Breast epithelium (tissue), 4 donors: ENCODE results near the gene PHYKPL. TPM values are rescaled to one million over a fixed set of nuclear protein-coding genes. Genes with fewer than 3 reads are reported as not detected.

Experiments used
- DNase-seq, 2 donors: peaks; one replicate each; pipeline ENCODE4 v3.0.0-alpha.2; 2019; ENCODE audit warnings: low spot score in 2 of 2
- H3K27ac ChIP-seq, 2 donors: fragments of 200-600 bp; sonication (generic) in 1 of 2; one replicate each; pipeline ENCODE4 v1.5.1; 2016 to 2019; ENCODE audit warnings: mild to moderate bottlenecking in 1 of 2
- H3K27me3 ChIP-seq, 2 donors: fragments of 200-600 bp; sonication (generic) in 1 of 2; one replicate each; pipeline versions ENCODE4 v1.5.1 to v1.6.0; 2017 to 2019; ENCODE audit warnings: control low read depth in 1 of 2, mild to moderate bottlenecking in 1 of 2
- H3K36me3 ChIP-seq: fragments of 200-600 bp; one replicate; pipeline ENCODE4 v1.5.1; 2019
- H3K4me1 ChIP-seq, 2 donors: fragments of 200-600 bp; sonication (generic); one replicate each; pipeline ENCODE4 v1.5.1; 2016 to 2019; ENCODE audit warnings: control low read depth in 1 of 2
- H3K4me3 ChIP-seq, 3 donors: fragments of 200-600 bp; sonication (generic); 1 replicate in 2 of 3; 2 replicates in 1 of 3; pipeline ENCODE4 v1.5.1; 2016 to 2019; ENCODE audit warnings: mild to moderate bottlenecking in 3 of 3, moderate library complexity in 2 of 3
- H3K9me3 ChIP-seq, 2 donors: fragments of 200-600 bp; sonication (generic) in 1 of 2; one replicate each; pipeline ENCODE4 v1.5.1; 2016 to 2019; ENCODE audit warnings: control low read depth in 1 of 2
- POLR2A ChIP-seq: fragments of 450-650 bp; IDR thresholded peaks from one replicate; pipeline ENCODE4 v1.6.1; 2016; ENCODE audit warnings: antibody characterized with exemption, mild to moderate bottlenecking, moderate library complexity
- POLR2AphosphoS5 ChIP-seq, 3 donors: sonication (generic); formaldehyde crosslinking; IDR thresholded peaks; one replicate each; pipeline ENCODE4 v1.6.1; 2017; ENCODE audit warnings: antibody characterized with exemption in 3 of 3
- intact Hi-C: fragments of 100-400 bp; cut with DNase I; formaldehyde crosslinking; loops from one replicate; pipeline ENCODE4 v1.15.1; 2023; ENCODE audit warnings: low total_unique reads
- total RNA-seq, 3 donors: library from RNA; depleted of rRNA; stranded (reverse); fragments of >200 nt; gene quantifications; one replicate each; pipeline ENCODE4 v1.1.0, GENCODE V29; 2016
- TF ChIP-seq, protein P1 (sequence below), 3 donors: fragments of 450-650 bp; IDR thresholded peaks; one replicate each; pipeline ENCODE4 v1.5.1; 2016 to 2017; ENCODE audit warnings: antibody characterized with exemption in 3 of 3, mild to moderate bottlenecking in 3 of 3, moderate library complexity in 3 of 3

PHYKPL gene
- total RNA-seq, 3 donors from 2014 or later: 63.4 to 94.1 (median 77.7) TPM

GRCh38 chr5:178227929-178228328, 4.7 kb downstream of the PHYKPL start:
- intact Hi-C loops: no loop called here
- Histone ChIP-seq H3K4me3 (no peak overlapping the region), H3K27me3 (no peaks in the 10 kb centered on the region), H3K36me3 (peaks cover 5% of the 10 kb centered on the region), H3K4me1 (peaks cover 8 to 9% of the 10 kb centered on the region in 2 donors), H3K9me3 (no peaks in the 10 kb centered on the region), H3K27ac (no peak overlapping the region)
- TF ChIP-seq, protein P1, sequence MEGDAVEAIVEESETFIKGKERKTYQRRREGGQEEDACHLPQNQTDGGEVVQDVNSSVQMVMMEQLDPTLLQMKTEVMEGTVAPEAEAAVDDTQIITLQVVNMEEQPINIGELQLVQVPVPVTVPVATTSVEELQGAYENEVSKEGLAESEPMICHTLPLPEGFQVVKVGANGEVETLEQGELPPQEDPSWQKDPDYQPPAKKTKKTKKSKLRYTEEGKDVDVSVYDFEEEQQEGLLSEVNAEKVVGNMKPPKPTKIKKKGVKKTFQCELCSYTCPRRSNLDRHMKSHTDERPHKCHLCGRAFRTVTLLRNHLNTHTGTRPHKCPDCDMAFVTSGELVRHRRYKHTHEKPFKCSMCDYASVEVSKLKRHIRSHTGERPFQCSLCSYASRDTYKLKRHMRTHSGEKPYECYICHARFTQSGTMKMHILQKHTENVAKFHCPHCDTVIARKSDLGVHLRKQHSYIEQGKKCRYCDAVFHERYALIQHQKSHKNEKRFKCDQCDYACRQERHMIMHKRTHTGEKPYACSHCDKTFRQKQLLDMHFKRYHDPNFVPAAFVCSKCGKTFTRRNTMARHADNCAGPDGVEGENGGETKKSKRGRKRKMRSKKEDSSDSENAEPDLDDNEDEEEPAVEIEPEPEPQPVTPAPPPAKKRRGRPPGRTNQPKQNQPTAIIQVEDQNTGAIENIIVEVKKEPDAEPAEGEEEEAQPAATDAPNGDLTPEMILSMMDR (IDR thresholded peaks at IDR 0.05): no peak
- no peak for TF ChIP-seq POLR2AphosphoS5 (IDR thresholded peaks at IDR 0.05)
- no peak for DNase-seq

- intact Hi-C loops: no loop called here
- H3K27me3 ChIP-seq: no peaks in the 10 kb centered on the region
- H3K36me3 ChIP-seq: peaks cover 5% of the 10 kb centered on the region
- no peaks in the 10 kb centered on the region for H3K9me3 ChIP-seq
- TF ChIP-seq, protein P1 (IDR thresholded peaks at IDR 0.05): no peak
- no peak for TF ChIP-seq POLR2AphosphoS5 (IDR thresholded peaks at IDR 0.05)
- no peak for TF ChIP-seq POLR2A
- peaks cover 8 to 9% of the 10 kb centered on the region in 2 donors for H3K4me1 ChIP-seq
- H3K27ac ChIP-seq: no peak overlapping the region
- H3K4me3 ChIP-seq: no peak overlapping the region
- DNase-seq: no peak
Measured at GRCh38 chr5:178227138-178227659, 5.4 kb downstream of the PHYKPL start.

- Histone ChIP-seq H3K36me3 (peaks cover 5% of the 10 kb centered on the region), H3K27me3 (no peaks in the 10 kb centered on the region), H3K9me3 (no peaks in the 10 kb centered on the region), H3K4me3 (no peak overlapping the region), H3K4me1 (no peaks in the 10 kb centered on the region), H3K27ac (no peak overlapping the region)
- intact Hi-C loops: no loop called here
- TF ChIP-seq POLR2AphosphoS5 (IDR thresholded peaks at IDR 0.05): no peak
- TF ChIP-seq, protein P1 (IDR thresholded peaks at IDR 0.05): no peak
- no peak for TF ChIP-seq POLR2A
- DNase-seq: no peak
Measured at GRCh38 chr5:178225174-178225573, 7.4 kb downstream of the PHYKPL start.

- intact Hi-C loops: no loop called here
- Histone ChIP-seq H3K4me1 (no peaks in the 10 kb centered on the region), H3K4me3 (no peak overlapping the region), H3K36me3 (peaks cover 5% of the 10 kb centered on the region), H3K27ac (no peak overlapping the region), H3K9me3 (no peaks in the 10 kb centered on the region), H3K27me3 (no peaks in the 10 kb centered on the region)
- TF ChIP-seq POLR2AphosphoS5 (IDR thresholded peaks at IDR 0.05) (no peak), POLR2A (no peak)
- TF ChIP-seq, protein P1 (IDR thresholded peaks at IDR 0.05): no peak
- DNase-seq: no peak
Measured at GRCh38 chr5:178224403-178224802, 8.2 kb downstream of the PHYKPL start.

DNA sequence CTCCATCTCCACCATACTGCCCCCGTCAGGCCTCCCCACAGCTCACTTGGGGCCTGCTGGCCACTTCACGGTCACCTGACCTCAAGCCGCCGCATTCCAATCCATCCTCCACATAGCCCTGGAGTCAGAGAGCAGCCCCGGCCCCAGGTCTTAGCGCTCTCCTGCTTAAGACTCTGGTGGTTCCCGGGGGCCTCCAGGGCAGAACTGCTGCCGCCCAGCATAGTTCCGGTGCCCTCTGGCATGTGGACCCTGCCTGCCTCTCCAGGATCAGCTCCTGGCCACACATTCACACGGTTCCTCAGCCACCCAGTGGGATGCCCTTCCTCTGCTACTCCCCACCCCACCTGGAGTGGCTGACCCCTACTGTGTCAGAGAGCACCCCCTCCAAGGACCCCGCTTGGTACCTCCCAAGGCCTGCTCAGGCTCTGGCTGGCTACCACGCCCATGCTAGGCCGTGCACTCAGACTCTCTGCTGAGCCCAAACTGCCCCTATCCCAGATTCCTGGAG, 8.7 kb downstream of the PHYKPL start:
- H3K4me3 ChIP-seq: no peak overlapping the region
- no peak overlapping the region for H3K27ac ChIP-seq
- H3K27me3 ChIP-seq: no peaks in the 10 kb centered on the region
- H3K4me1 ChIP-seq: no peaks in the 10 kb centered on the region
- DNase-seq: no peak
- peaks cover 5% of the 10 kb centered on the region for H3K36me3 ChIP-seq
- TF ChIP-seq, protein P1 (IDR thresholded peaks at IDR 0.05): no peak
- TF ChIP-seq POLR2AphosphoS5 (IDR thresholded peaks at IDR 0.05): no peak
- no peak for TF ChIP-seq POLR2A
- intact Hi-C loops: no loop called here
- no peaks in the 10 kb centered on the region for H3K9me3 ChIP-seq
